Measurements from ENCODE around the gene COLEC12.

The COLEC12 gene

GRCh38 chr18:475202-476031 is 25.1 kb downstream of the COLEC12 start:
- TF ChIP-seq CTCF (conservative IDR thresholded peaks at IDR 0.05; ENCODE audit: low read depth, low read length), result no peak
- no peak overlapping the region for H3K4me3 ChIP-seq (ENCODE audit: low read length)
- DNase-seq (ENCODE audit: low read depth), result no peak

DNA sequence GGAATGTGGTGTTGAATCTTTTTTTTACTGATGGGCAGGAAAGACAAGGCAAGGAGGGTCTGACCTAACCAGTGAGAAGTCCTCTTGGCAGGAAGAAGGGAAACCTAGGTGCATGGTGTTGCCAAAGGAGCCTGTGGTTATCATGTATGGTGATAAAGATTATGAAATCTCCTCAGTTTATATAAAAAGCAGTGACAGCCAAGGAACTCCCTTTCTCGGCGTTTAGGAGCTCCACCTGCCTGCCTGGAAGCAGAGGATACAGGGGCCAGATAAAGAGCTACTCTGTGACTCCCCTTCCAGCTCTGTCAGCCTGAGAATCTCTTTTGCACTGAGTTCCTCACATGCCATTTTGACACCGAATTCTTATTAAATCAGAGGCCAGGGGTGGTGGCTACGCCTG is 26.1 kb downstream of the COLEC12 start:
- DNase-seq (ENCODE audit: low read depth), result no peak
- H3K4me3 ChIP-seq (ENCODE audit: low read length), result no peak overlapping the region
- no peak for TF ChIP-seq CTCF (conservative IDR thresholded peaks at IDR 0.05; ENCODE audit: low read depth, low read length)

DNA sequence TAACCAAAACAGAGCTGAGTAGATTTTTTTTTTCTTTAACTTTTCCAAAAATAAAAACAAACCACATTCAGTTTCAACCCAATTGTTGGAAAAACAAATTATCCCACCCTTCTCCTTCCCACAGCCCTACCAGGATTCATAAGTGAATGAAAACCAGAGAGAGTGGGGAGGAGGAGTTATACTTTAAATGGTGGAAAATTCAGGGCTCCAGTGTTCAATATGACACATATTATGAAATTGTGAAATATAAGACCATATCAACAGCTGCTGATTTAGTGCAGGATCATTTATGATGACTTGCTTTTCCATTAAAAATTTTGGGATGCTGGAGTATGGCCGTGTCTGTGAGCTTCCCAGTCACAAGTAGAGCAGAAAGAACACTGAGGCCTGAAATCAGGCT is 26.7 kb downstream of the COLEC12 start:
- no peak for TF ChIP-seq CTCF (conservative IDR thresholded peaks at IDR 0.05; ENCODE audit: low read depth, low read length)
- DNase-seq (ENCODE audit: low read depth), result no peak
- H3K4me3 ChIP-seq (ENCODE audit: low read length), result no peak overlapping the region

- DNase-seq (ENCODE audit: low read depth), result no peak
- no peak for TF ChIP-seq CTCF (conservative IDR thresholded peaks at IDR 0.05; ENCODE audit: low read depth, low read length)
- H3K4me3 ChIP-seq (ENCODE audit: low read length), result no peak overlapping the region
Measured at GRCh38 chr18:471716-472115, 28.8 kb downstream of the COLEC12 start.

GRCh38 chr18:470661-471501 is 29.6 kb downstream of the COLEC12 start:
- H3K4me3 ChIP-seq (ENCODE audit: low read length), result no peak overlapping the region
- peak; percentile 59 for DNase-seq (ENCODE audit: low read depth)
- TF ChIP-seq CTCF (conservative IDR thresholded peaks at IDR 0.05; ENCODE audit: low read depth, low read length), result no peak

GRCh38 chr18:468955-469790 is 31.3 kb downstream of the COLEC12 start:
- TF ChIP-seq CTCF (conservative IDR thresholded peaks at IDR 0.05; ENCODE audit: low read depth, low read length), result peak; percentile 4
- no peak for DNase-seq (ENCODE audit: low read depth)
- no peak overlapping the region for H3K4me3 ChIP-seq (ENCODE audit: low read length)

Measured in retinal pigment epithelial cell (primary cell).